Measurements from ENCODE around the gene FUCA1. TPM values are rescaled to one million over a fixed set of nuclear protein-coding genes. Genes with fewer than 3 reads are reported as not detected.

FUCA1 gene
- total and polyA plus RNA-seq, 2 of the 4 experiments (the other 2 are of a cell fraction) = 2.9 to 3.5 TPM

DNA sequence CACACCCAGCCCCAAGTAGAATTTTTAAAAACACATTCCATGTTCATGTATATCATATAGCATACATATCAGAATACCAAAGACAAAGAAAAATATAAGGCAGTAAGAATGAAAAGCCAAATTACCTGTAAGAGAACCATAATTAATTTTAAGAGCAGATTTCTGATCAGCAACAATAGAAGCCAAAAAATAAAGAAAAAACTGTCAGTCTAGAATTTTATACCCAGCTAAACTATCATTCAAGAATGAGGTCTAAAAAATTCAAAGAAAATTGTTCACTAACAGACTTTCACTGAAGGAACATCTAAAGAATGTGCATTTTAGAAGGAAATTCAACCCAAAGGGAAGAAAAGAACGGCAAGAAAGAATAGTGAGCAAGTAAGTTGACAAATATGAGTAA lies 10.6 kb upstream of the FUCA1 start:
- H2AK9ac ChIP-seq (replicated peaks; ENCODE audit: low read depth, low read length, poor library complexity) = no peak overlapping the region
- H3K27me3 ChIP-seq (ENCODE audit: control insufficient read depth, insufficient read depth, low read length) = peaks cover 11% of the 10 kb centered on the region
- no peak overlapping the region for H2BK15ac ChIP-seq (ENCODE audit: low read depth, low read length)
- H4K5ac ChIP-seq (ENCODE audit: low read depth, low read length) = no peak overlapping the region
- H4K20me1 ChIP-seq (ENCODE audit: insufficient read depth, low read length) = no peaks in the 10 kb centered on the region
- POLR2A ChIA-PET (ENCODE audit: unreplicated experiment) = no interaction called here
- CTCF ChIA-PET = no interaction called here
- dilution Hi-C loops (cut with HindIII; ENCODE audit: low sequenced_read_pairs, unreplicated experiment) (no loop called here), intact Hi-C loops (cut with micrococcal nuclease) (no loop called here), in situ Hi-C loops (cut with MboI; ENCODE audit: low sequenced_read_pairs) (no loop called here)
- no peak overlapping the region for H3K4me3 ChIP-seq (ENCODE audit: insufficient read depth, low read depth, low read length)
- H3K9me3 ChIP-seq (ENCODE audit: control insufficient read depth, insufficient read depth, low read length) = peaks cover 21% of the 10 kb centered on the region
- H3K36me3 ChIP-seq (ENCODE audit: control insufficient read depth, insufficient read depth, low read length) = no peaks in the 10 kb centered on the region
- DNase-seq = no peak
- H3K79me1 ChIP-seq (ENCODE audit: low read depth in 1 of 2, low read length in 2 of 2) = no peaks in the 10 kb centered on the region
- TF ChIP-seq CHD1 (IDR thresholded peaks at IDR 0.05; ENCODE audit: low read depth, low read length) (no peak), FOS (IDR thresholded peaks at IDR 0.05; ENCODE audit: low read depth, low read length) (no peak), MAFK (IDR thresholded peaks at IDR 0.05; ENCODE audit: low read depth, low read length) (no peak), NFE2L2 (IDR thresholded peaks at IDR 0.05; ENCODE audit: low read depth, low read length) (no peak), RCOR1 (IDR thresholded peaks at IDR 0.05; ENCODE audit: insufficient replicate concordance, low read length) (no peak), SMC3 (IDR thresholded peaks at IDR 0.05; ENCODE audit: low read depth, low read length) (no peak), BHLHE40 (IDR thresholded peaks at IDR 0.05; ENCODE audit: low read depth, low read length) (no peak)
- TF ChIP-seq, protein P1, sequence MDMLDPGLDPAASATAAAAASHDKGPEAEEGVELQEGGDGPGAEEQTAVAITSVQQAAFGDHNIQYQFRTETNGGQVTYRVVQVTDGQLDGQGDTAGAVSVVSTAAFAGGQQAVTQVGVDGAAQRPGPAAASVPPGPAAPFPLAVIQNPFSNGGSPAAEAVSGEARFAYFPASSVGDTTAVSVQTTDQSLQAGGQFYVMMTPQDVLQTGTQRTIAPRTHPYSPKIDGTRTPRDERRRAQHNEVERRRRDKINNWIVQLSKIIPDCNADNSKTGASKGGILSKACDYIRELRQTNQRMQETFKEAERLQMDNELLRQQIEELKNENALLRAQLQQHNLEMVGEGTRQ (IDR thresholded peaks at IDR 0.05; ENCODE audit: low read depth, low read length) = no peak
- TF ChIP-seq, protein P2, sequence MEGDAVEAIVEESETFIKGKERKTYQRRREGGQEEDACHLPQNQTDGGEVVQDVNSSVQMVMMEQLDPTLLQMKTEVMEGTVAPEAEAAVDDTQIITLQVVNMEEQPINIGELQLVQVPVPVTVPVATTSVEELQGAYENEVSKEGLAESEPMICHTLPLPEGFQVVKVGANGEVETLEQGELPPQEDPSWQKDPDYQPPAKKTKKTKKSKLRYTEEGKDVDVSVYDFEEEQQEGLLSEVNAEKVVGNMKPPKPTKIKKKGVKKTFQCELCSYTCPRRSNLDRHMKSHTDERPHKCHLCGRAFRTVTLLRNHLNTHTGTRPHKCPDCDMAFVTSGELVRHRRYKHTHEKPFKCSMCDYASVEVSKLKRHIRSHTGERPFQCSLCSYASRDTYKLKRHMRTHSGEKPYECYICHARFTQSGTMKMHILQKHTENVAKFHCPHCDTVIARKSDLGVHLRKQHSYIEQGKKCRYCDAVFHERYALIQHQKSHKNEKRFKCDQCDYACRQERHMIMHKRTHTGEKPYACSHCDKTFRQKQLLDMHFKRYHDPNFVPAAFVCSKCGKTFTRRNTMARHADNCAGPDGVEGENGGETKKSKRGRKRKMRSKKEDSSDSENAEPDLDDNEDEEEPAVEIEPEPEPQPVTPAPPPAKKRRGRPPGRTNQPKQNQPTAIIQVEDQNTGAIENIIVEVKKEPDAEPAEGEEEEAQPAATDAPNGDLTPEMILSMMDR (conservative IDR thresholded peaks at IDR 0.05; ENCODE audit: low read depth, low read length) = no peak
- H3K9me1 ChIP-seq (ENCODE audit: insufficient read depth, low read length) = no peaks in the 10 kb centered on the region
- no peaks in the 10 kb centered on the region for H3K4me1 ChIP-seq (ENCODE audit: control insufficient read depth, insufficient read depth, low read length)
- no peak overlapping the region for H2BK20ac ChIP-seq (ENCODE audit: low read depth, low read length)
- H2BK5ac ChIP-seq (ENCODE audit: low read depth, low read length, poor library complexity, severe bottlenecking) = no peak overlapping the region
- H3K4me2 ChIP-seq (ENCODE audit: low read depth, low read length) = no peak overlapping the region
- H2AFZ ChIP-seq (replicated peaks; ENCODE audit: low read length, poor library complexity) = no peak overlapping the region
- BruUV-seq (replicated peaks) = no TSS peak
- H4K8ac ChIP-seq (ENCODE audit: low read depth in 2 of 2, low read length in 2 of 2) = no peak overlapping the region
- ATAC-seq (ENCODE audit: low read depth) = no peak
- H3K56ac ChIP-seq (ENCODE audit: extremely low read depth, insufficient read depth, low read length) = no peak overlapping the region
- H4K91ac ChIP-seq (ENCODE audit: insufficient read depth, low read depth, low read length) = no peak overlapping the region
- H3K27ac ChIP-seq (ENCODE audit: insufficient read depth, low read length) = no peak overlapping the region
- no peak overlapping the region for H3K18ac ChIP-seq (ENCODE audit: low read depth, low read length)
- WGBS, 2 experiments (ENCODE audit: extremely low coverage in 2 of 2, insufficient read length in 1 of 2) = no CpG with 5 or more reads among the region's 1 CpG
- H3K4ac ChIP-seq (ENCODE audit: low read depth, low read length) = no peak overlapping the region
- no peak overlapping the region for H3K9ac ChIP-seq (ENCODE audit: low read depth, low read length)
- no peak overlapping the region for H3K23ac ChIP-seq (ENCODE audit: low read depth, low read length)
- no peak overlapping the region for H2AK5ac ChIP-seq (ENCODE audit: low read depth, low read length)
- no peak overlapping the region for H2BK120ac ChIP-seq (ENCODE audit: low read depth, low read length)
- no peak overlapping the region for H3K14ac ChIP-seq (replicated peaks; ENCODE audit: low read depth, low read length)
